ENCODE data around the gene HAUS7.

HAUS7 gene

GRCh38 chrX:153485396-153486080 lies 15.2 kb upstream of the HAUS7 start:
- no peaks in the 10 kb centered on the region for H3K9me3 ChIP-seq
- no peak overlapping the region for H3K4me3 ChIP-seq (ENCODE audit: low read depth, low read length)
- H3K4me1 ChIP-seq: peaks cover 14% of the 10 kb centered on the region
- TF ChIP-seq CTCF (IDR thresholded peaks at IDR 0.05; ENCODE audit: low read depth, low read length): no peak
- DNase-seq: no peak
- no peaks in the 10 kb centered on the region for H3K36me3 ChIP-seq
- no peaks in the 10 kb centered on the region for H3K27me3 ChIP-seq

- DNase-seq: no peak
- TF ChIP-seq CTCF (IDR thresholded peaks at IDR 0.05; ENCODE audit: low read depth, low read length): no peak
- Histone ChIP-seq H3K27me3 (no peaks in the 10 kb centered on the region), H3K36me3 (no peaks in the 10 kb centered on the region), H3K4me1 (peaks cover 12% of the 10 kb centered on the region), H3K4me3 (ENCODE audit: low read depth, low read length) (no peak overlapping the region), H3K9me3 (no peaks in the 10 kb centered on the region)
Observed at GRCh38 chrX:153482376-153483015, 12.1 kb upstream of the HAUS7 start.

GRCh38 chrX:153481043-153481442 lies 10.7 kb upstream of the HAUS7 start:
- Histone ChIP-seq H3K4me3 (ENCODE audit: low read depth, low read length) (no peak overlapping the region), H3K27me3 (no peaks in the 10 kb centered on the region), H3K36me3 (no peaks in the 10 kb centered on the region), H3K9me3 (no peaks in the 10 kb centered on the region), H3K4me1 (peaks cover 18% of the 10 kb centered on the region)
- DNase-seq: no peak
- TF ChIP-seq CTCF (IDR thresholded peaks at IDR 0.05; ENCODE audit: low read depth, low read length): no peak

GRCh38 chrX:153478746-153479145 lies 8.4 kb upstream of the HAUS7 start:
- TF ChIP-seq CTCF (IDR thresholded peaks at IDR 0.05; ENCODE audit: low read depth, low read length): no peak
- no peaks in the 10 kb centered on the region for H3K27me3 ChIP-seq
- H3K9me3 ChIP-seq: no peaks in the 10 kb centered on the region
- H3K4me3 ChIP-seq (ENCODE audit: low read depth, low read length): no peak overlapping the region
- DNase-seq: no peak
- peaks cover 26% of the 10 kb centered on the region for H3K4me1 ChIP-seq
- no peaks in the 10 kb centered on the region for H3K36me3 ChIP-seq

- no peak for TF ChIP-seq CTCF (IDR thresholded peaks at IDR 0.05; ENCODE audit: low read depth, low read length)
- H3K27me3 ChIP-seq: no peaks in the 10 kb centered on the region
- no peaks in the 10 kb centered on the region for H3K36me3 ChIP-seq
- H3K4me1 ChIP-seq: peaks cover 26% of the 10 kb centered on the region
- H3K9me3 ChIP-seq: no peaks in the 10 kb centered on the region
- DNase-seq: no peak
- H3K4me3 ChIP-seq (ENCODE audit: low read depth, low read length): no peak overlapping the region
Observed at GRCh38 chrX:153477901-153478300, 7.5 kb upstream of the HAUS7 start.

- no peaks in the 10 kb centered on the region for H3K36me3 ChIP-seq
- no peaks in the 10 kb centered on the region for H3K9me3 ChIP-seq
- DNase-seq: no peak
- H3K4me1 ChIP-seq: peaks cover 26% of the 10 kb centered on the region
- no peak for TF ChIP-seq CTCF (IDR thresholded peaks at IDR 0.05; ENCODE audit: low read depth, low read length)
- H3K27me3 ChIP-seq: no peaks in the 10 kb centered on the region
- no peak overlapping the region for H3K4me3 ChIP-seq (ENCODE audit: low read depth, low read length)
Observed at GRCh38 chrX:153477364-153477857, 7.0 kb upstream of the HAUS7 start.
